GM12873 (cell line): ENCODE results near the gene DIAPH2.

Source experiments
- CTCF ChIP-seq: IDR thresholded peaks from 2 replicates; pipeline ENCODE4 v1.5.1; 2012; ENCODE audit warnings: low read depth, mild to moderate bottlenecking, moderate library complexity, low read length, control low read depth; ENCODE audit not compliant: insufficient read depth; ENCODE audit errors: missing control alignments

DIAPH2 gene

DNA sequence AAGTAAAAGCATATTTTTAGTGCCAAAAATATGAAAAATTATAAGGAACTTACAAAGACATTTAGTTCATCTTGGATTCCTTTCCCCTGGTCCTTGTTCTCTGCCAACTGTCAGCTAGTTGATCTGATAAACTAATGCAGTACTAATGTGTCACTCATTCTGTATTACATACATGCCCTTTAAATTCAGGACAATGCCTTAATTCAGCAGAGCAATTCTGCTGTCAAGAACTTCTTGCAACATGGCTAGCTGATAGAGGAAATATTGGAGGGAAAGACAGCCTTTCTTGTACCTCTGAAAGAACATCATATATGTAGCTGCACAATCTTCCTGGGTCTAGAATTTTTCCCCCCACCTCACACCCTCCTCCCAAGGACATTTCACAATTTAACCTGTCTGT lies 679.2 kb downstream of the DIAPH2 start:
- TF ChIP-seq CTCF = no peak

GRCh38 chrX:97366237-97366636 lies 681.6 kb downstream of the DIAPH2 start:
- TF ChIP-seq CTCF = no peak

DNA sequence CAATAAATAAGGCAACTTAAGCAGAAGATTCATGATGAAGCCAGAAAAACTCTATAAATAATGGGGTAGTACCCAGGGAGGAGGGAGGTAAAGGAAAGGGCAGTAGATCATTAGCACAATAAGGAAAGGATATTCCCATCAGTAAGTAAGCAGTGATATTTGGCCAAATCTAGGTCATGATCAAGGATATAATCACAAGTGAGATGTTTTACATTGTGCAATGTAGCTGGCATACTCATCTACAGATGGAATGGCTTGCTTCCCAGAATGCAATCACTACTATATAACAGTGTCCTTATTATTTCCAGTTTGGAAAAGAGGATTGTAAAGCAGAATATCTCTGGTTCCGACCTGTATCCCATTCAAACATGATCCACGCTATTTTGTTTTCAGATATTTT lies 682.5 kb downstream of the DIAPH2 start:
- TF ChIP-seq CTCF = no peak

- TF ChIP-seq CTCF = no peak
These were observed 685.3 kb downstream of the DIAPH2 start for GRCh38 chrX:97369947-97370346.

GRCh38 chrX:97372001-97372766 lies 687.5 kb downstream of the DIAPH2 start:
- TF ChIP-seq CTCF = no peak

DNA sequence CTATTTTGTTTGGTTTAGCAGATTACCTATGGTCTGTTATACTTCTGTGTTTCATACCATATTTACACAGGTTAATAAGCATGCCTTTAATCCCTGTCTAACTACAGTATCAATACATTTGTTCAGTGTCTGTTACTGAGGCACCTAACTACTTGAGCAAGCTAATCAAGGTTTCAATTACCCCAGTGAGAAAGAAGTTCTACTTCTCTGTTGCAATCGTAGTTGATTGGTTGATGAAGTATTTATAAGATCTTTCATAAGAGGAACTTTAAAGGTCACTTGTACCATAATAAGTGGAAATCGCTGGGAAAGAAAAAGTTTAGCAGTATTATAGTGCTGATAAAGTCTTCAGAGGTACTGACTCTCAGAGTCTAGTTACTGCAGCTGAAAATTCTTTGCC lies 689.6 kb downstream of the DIAPH2 start:
- no peak for TF ChIP-seq CTCF

- TF ChIP-seq CTCF = no peak
These were observed 695.6 kb downstream of the DIAPH2 start for GRCh38 chrX:97380200-97380599.
